Measurements from ENCODE around the gene GPSM1.

DNA sequence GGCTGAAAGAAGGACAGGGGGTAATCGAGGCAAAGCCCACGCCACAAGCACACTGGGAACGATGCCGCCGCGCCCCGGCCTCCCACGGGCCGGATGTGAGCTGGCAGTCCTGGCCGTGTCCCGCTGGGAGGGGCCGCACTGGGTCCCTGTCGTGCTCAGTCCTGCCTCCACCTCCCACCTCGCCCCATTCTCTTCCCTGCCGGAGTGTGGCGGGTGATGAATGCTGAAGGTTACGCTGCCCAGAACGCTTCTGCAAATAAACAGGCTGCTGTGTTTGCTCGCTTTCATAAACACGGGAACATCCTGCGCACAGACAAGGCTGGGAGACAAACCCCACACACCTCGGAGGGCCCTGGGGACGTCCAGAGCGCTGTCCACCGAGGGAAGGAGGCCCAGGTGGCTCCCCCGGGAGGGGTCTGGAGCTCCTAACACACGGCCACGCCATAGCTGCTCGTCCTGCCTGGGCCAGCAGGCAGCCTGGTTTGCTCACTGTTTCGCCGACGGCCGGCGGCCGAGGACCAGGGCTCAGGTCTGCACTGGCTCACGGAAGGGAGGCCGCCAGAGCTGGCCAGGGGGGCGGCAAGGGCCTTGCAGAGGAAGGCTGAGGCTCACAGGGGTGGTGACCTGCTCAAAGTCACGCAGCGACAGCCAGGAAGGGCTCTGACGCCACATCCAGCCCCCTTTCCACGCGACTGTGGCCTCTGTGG is 33.9 kb downstream of the GPSM1 start:
- TF ChIP-seq, protein P1, sequence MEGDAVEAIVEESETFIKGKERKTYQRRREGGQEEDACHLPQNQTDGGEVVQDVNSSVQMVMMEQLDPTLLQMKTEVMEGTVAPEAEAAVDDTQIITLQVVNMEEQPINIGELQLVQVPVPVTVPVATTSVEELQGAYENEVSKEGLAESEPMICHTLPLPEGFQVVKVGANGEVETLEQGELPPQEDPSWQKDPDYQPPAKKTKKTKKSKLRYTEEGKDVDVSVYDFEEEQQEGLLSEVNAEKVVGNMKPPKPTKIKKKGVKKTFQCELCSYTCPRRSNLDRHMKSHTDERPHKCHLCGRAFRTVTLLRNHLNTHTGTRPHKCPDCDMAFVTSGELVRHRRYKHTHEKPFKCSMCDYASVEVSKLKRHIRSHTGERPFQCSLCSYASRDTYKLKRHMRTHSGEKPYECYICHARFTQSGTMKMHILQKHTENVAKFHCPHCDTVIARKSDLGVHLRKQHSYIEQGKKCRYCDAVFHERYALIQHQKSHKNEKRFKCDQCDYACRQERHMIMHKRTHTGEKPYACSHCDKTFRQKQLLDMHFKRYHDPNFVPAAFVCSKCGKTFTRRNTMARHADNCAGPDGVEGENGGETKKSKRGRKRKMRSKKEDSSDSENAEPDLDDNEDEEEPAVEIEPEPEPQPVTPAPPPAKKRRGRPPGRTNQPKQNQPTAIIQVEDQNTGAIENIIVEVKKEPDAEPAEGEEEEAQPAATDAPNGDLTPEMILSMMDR (IDR thresholded peaks at IDR 0.05; ENCODE audit: low read depth, low read length), result no peak
- TF ChIP-seq EZH2phosphoT487 (IDR thresholded peaks at IDR 0.05; ENCODE audit: low read depth), result no peak
